OCI-LY7 (cell line): Measurements from ENCODE around the gene EMSY.

Experiments used
- EZH2phosphoT487 ChIP-seq: fragments of 200-600 bp; sonication (generic); IDR thresholded peaks from 2 replicates; pipeline ENCODE4 v1.6.1; 2018; ENCODE audit warnings: low read depth, borderline replicate concordance, mild to moderate bottlenecking, mixed run types, antibody characterized with exemption, low read length, moderate library complexity, mixed read lengths
- TF ChIP-seq, protein P1 (sequence below): fragments of 200-600 bp; sonication (generic); conservative IDR thresholded peaks from 2 replicates; pipeline ENCODE4 v1.5.1; 2014; ENCODE audit warnings: mild to moderate bottlenecking, antibody characterized with exemption, low read length, moderate library complexity, mixed read lengths

DNA sequence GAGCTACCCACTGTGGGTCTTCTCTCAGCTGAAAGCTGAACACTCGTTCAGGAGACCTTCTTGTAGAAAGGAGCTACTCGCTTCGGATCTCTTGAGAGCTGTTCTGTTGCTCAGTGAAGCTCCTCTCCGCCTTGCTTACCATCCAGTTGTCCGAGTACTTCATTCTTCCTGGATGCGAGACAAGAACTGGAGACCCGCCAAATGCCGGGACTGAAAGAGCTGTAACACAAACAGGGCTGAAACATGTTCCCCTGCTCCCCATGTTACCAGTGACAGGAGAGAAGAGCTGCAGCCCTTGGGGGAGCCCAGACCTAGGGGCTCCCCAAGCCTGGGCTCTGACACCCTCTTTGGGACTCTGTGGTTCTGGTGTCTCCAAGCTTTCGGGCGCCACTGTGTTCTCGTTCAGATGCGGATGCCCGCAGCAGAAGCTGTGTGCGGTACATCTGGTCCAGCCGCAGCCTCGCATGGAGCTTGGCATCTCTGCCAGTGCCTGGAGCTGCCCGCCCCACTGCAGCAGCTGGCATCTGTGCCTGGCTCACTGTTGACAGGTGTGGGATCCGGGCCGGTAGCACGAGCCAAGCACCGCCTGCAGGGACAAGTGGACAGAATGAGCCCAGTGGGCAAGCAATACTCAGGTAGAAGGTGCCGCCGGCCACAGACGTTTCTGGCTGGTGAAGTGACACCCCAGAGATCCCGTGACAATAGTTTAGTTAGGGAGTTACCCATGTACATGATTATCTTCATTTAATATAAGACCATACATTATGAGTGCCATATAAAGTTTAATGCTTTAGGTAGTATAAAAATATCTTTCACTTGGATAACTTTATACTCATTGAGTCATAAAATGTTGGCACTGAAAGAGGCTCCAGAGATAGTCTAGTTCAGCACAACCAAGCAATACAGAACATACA lies 49.1 kb downstream of the EMSY start:
- TF ChIP-seq, protein P1, sequence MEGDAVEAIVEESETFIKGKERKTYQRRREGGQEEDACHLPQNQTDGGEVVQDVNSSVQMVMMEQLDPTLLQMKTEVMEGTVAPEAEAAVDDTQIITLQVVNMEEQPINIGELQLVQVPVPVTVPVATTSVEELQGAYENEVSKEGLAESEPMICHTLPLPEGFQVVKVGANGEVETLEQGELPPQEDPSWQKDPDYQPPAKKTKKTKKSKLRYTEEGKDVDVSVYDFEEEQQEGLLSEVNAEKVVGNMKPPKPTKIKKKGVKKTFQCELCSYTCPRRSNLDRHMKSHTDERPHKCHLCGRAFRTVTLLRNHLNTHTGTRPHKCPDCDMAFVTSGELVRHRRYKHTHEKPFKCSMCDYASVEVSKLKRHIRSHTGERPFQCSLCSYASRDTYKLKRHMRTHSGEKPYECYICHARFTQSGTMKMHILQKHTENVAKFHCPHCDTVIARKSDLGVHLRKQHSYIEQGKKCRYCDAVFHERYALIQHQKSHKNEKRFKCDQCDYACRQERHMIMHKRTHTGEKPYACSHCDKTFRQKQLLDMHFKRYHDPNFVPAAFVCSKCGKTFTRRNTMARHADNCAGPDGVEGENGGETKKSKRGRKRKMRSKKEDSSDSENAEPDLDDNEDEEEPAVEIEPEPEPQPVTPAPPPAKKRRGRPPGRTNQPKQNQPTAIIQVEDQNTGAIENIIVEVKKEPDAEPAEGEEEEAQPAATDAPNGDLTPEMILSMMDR = no peak
- no peak for TF ChIP-seq EZH2phosphoT487
